Pancreas (tissue), 10 donors: ENCODE results near the gene FMO1. TPM values are rescaled to one million over a fixed set of nuclear protein-coding genes. Genes with fewer than 3 reads are reported as not detected.

Experiments
- ATAC-seq, 4 donors: fragments of 200-7000 bp; cut with Tn5 transposase; one replicate each; pipeline versions ENCODE4 v1.8.0 to v1.9.1; 2020; ENCODE audit warnings: mild to moderate bottlenecking in 4 of 4, moderate library complexity in 4 of 4
- DNase-seq, 6 donors: peaks; one replicate each; pipeline ENCODE4 v3.0.0-alpha.2; 2020
- FAIRE-seq: peaks from 2 replicates; lab custom pipeline; 2012; peaks lifted over from hg19 to GRCh38; lab: Jason Lieb, UNC
- H3K27ac ChIP-seq, 4 donors: fragments of 200-600 bp; sonication (generic); 1 replicate in 3 of 4; 2 replicates in 1 of 4; pipeline versions ENCODE4 v1.5.0 to v1.8.0; 2020
- H3K27me3 ChIP-seq, 4 donors: fragments of 200-600 bp; one replicate each; pipeline ENCODE4 v1.8.0; 2021
- H3K36me3 ChIP-seq, 3 donors: fragments of 200-600 bp; sonication (generic) in 1 of 3; one replicate each; pipeline versions ENCODE4 v1.5.0 to v1.8.0; 2020 to 2021
- H3K4me1 ChIP-seq, 3 donors: fragments of 200-600 bp; one replicate each; pipeline ENCODE4 v1.8.0; 2021
- H3K4me3 ChIP-seq, 4 donors: fragments of 200-600 bp; sonication (generic) in 2 of 4; one replicate each; pipeline versions ENCODE4 v1.5.0 to v1.8.0; 2020 to 2021
- H3K9me3 ChIP-seq, 4 donors: fragments of 200-600 bp; one replicate each; pipeline ENCODE4 v1.8.0; 2021
- WGBS, 2 donors: extraction: QIAGEN DNeasy Blood & Tissue Kit; methylation state at CpG; one replicate each; pipeline ENCODE4 v1.1.7; 2013; 5-methylcytosine and 5-hydroxymethylcytosine counted together
- intact Hi-C, 3 donors: fragments of 100-400 bp; cut with DNase I; formaldehyde crosslinking; loops; one replicate each; pipeline versions ENCODE4 v1.11.1 to v1.14.2; 2022
- polyA plus RNA-seq, 2 donors: library from polyadenylated mRNA; stranded (reverse); fragments of 200-250 nt; gene quantifications; one replicate each; pipeline ENCODE4 v1.2.3, GENCODE V29; 2013
- total RNA-seq, 6 donors: library from RNA; stranded (reverse); fragmentation: NEBNext Ultra II Directional in 4 of 6; extraction: Animal tissue kit (Norgen Biotek cat#: 25700) in 4 of 6; gene quantifications; one replicate each; pipeline versions ENCODE4 v1.2.1 to v1.2.4, GENCODE V29; 2021 to 2023
- TF ChIP-seq, protein P1 (sequence below), 4 donors: fragments of 200-600 bp; sonication (generic) in 3 of 4; IDR thresholded peaks; one replicate each; pipeline versions ENCODE4 v1.5.0 to v1.8.0; 2021; ENCODE audit warnings: antibody characterized with exemption in 4 of 4
- donor health status: healthy with polysubstance abuse.
- donor health status: DM: no; HTN: no; CAD: no; lungs with moderate emphysema.
- donor health status: DM: no; HTN: no; CAD: no.
- donor health status: control.
- donor health status: control.
- donor health status: Bipolar disorder and iron deficiency.
- donor health status: DM: yes; HTN: yes; CAD: no.
- donor health status: DM: no; HTN: no; CAD: no.
- donor health status: DM: no; HTN: no; CAD: no.
- donor health status: DM: yes; HTN: yes; CAD: no.

FMO1 gene
- total and polyA plus RNA-seq, 8 donors: 0.37 to 5.4 (median 1.4) TPM

DNA sequence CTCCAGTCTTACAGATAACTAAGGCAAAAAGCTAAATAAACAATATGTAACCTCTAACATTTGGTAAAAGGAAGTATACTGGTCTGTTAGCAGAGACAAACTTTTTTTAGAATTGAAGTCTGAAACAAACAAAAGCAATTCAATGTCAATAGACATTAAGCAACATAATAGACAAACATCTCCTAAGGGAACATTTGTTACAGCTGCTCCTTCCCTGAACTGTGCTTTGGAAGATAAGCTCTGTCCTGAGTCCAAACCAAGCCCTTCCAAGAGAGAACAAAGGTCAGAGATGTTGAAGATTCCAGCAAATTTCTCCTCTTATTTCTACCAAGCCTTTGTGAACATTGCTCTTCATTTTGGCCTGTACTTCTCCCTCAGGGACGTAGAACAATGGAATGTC is 37.9 kb upstream of the FMO1 start:
- Histone ChIP-seq H3K36me3 (no peaks in the 10 kb centered on the region), H3K27ac (no peak overlapping the region), H3K9me3 (no peaks in the 10 kb centered on the region), H3K4me1 (peaks cover 0 to 17% (median 11%) of the 10 kb centered on the region in 3 donors), H3K4me3 (no peak overlapping the region), H3K27me3 (no peaks in the 10 kb centered on the region)
- TF ChIP-seq, protein P1, sequence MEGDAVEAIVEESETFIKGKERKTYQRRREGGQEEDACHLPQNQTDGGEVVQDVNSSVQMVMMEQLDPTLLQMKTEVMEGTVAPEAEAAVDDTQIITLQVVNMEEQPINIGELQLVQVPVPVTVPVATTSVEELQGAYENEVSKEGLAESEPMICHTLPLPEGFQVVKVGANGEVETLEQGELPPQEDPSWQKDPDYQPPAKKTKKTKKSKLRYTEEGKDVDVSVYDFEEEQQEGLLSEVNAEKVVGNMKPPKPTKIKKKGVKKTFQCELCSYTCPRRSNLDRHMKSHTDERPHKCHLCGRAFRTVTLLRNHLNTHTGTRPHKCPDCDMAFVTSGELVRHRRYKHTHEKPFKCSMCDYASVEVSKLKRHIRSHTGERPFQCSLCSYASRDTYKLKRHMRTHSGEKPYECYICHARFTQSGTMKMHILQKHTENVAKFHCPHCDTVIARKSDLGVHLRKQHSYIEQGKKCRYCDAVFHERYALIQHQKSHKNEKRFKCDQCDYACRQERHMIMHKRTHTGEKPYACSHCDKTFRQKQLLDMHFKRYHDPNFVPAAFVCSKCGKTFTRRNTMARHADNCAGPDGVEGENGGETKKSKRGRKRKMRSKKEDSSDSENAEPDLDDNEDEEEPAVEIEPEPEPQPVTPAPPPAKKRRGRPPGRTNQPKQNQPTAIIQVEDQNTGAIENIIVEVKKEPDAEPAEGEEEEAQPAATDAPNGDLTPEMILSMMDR (IDR thresholded peaks at IDR 0.05): no peak
- 15 to 36% methylated on average over 1 of the region's 1 CpG for WGBS, 2 donors
- no peak for FAIRE-seq
- intact Hi-C loops: no loop called here
- ATAC-seq: peak; percentile 77 to 93 (median 78)
- DNase-seq: no peak

DNA sequence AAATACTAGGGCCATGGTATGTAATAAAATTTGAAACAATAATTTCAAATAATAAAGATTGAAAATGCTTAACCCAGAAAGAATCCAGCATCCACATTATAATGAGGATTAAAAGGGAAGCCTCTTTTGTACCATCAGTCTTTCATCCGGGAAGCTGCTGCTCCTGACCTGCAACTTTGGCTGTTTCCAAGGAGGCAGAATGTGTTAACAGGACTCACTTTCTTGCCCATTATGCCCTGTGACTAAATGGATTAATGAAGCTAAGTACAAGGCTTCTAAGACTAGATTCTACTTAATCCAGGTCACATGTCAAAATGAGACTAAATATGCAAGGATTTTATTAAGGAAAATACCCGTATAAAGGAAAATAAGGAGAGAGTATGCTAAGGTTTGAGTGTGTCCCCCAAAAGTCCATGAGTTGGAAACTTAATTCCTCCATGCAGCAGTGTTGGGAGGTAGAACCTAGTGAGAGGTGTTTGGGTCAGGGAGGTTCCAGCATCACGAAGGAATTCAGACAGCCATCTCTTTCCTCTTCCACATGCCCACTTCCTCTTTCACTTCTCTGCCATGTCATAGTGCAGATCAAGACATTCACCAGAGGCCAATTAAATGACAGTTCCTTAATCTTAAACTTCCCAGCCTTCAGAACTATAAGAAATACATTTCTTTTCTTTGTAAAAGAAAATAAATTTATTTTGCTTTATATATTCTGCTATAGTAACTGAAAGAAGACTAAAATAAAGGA is 35.5 kb upstream of the FMO1 start:
- no peaks in the 10 kb centered on the region for H3K27me3 ChIP-seq
- no peak for FAIRE-seq
- WGBS, 2 donors: 89% methylated on average over 3 of the region's 3 CpGs
- DNase-seq: no peak
- ATAC-seq: peak in 2 of 4 donors; percentile 50 to 51
- H3K9me3 ChIP-seq: no peaks in the 10 kb centered on the region
- TF ChIP-seq, protein P1 (IDR thresholded peaks at IDR 0.05): no peak
- no peak overlapping the region for H3K4me3 ChIP-seq
- H3K4me1 ChIP-seq: peaks cover 0 to 17% (median 11%) of the 10 kb centered on the region in 3 donors
- intact Hi-C loops: no loop called here
- no peak overlapping the region for H3K27ac ChIP-seq
- H3K36me3 ChIP-seq: no peaks in the 10 kb centered on the region

DNA sequence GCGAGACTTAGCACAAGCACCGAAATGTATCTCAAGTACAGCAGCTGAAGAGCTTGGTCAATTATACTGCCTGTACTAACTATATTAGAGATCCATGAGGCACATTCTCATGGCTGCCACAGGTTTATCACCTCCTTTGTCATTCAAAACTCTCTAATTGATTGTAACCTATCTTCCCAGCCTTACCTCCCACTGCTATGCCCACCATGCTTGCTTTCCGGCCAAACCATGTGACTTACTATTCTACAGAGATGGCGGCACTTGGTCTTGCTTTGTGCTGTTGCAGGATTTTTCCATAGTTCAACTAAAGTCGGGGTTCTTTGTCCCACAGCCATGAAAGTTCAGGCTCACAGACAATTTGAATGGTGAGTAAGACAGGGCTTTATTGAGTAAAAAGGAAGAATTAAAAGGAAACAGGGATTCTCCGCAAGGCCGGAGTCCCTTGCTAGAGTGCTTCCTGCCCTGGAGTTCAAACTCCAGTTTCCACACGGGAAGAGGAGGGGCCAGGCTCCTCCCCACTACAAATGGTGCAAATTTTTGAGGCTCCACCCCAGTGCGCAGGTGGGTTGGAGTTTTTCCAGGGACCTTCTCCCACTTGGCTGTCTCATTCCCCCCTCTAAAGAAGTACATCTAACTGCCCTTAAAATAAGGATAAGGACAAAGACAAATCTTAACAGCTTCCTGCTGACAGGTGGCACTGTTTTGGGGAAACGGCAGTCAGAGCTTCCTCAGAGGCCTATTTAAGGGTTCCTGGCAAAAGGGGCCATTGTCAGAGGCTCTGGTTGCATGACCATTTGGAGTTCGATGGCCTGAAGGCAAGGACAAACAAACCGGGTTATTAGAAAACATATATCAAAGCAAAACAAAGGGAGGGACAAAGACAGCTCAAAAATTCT is 34.5 kb upstream of the FMO1 start:
- ATAC-seq: no peak
- 74 to 75% methylated on average over 12 of the region's 12 CpGs for WGBS, 2 donors
- FAIRE-seq: no peak
- no peaks in the 10 kb centered on the region for H3K36me3 ChIP-seq
- TF ChIP-seq, protein P1 (IDR thresholded peaks at IDR 0.05): no peak
- peaks cover 0 to 20% (median 16%) of the 10 kb centered on the region in 3 donors for H3K4me1 ChIP-seq
- no peak overlapping the region for H3K4me3 ChIP-seq
- no peaks in the 10 kb centered on the region for H3K9me3 ChIP-seq
- no peak overlapping the region for H3K27ac ChIP-seq
- intact Hi-C loops: no loop called here
- no peak for DNase-seq
- H3K27me3 ChIP-seq: no peaks in the 10 kb centered on the region

DNA sequence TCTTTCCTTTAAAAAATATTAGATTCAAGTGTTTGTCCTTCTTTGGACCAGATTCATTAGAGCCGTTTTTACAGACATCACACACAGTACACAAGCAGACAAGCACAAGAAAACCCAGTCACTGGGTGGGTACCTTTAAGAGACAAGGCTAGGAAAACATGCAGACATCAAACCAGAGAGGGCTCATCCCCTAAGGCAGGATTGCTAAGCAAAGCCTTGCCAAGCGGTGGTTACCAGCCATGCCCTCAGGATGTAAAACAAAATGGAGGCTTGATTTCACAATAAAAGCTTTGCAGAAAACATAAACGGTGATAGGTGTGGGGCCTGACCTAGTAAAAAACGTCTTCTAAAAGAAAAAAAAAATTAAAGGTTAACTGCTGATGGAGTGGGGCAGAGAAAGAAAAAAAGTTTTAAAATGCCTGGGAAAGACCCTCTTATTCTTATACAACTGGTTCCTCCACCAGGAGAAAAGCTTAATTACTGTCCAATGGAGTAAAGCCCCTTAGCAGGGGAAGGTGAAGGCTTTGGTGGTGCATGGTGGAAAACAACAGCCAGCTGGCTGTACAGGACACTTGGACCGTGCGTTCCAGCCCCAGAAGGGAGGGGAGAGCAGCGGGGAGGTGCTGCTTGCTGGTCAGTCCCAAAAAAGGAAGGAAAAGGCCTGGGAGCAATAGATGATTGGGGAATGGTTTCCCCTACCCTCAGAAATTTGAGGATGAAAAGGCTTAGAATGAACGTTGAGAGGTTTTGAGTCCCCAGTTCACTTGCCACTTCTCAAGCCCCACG is 30.4 kb upstream of the FMO1 start:
- ATAC-seq (no peak), DNase-seq (no peak), FAIRE-seq (no peak)
- H3K4me1 ChIP-seq: peaks cover 0 to 12% (median 10%) of the 10 kb centered on the region in 3 donors
- no peak overlapping the region for H3K4me3 ChIP-seq
- TF ChIP-seq, protein P1 (IDR thresholded peaks at IDR 0.05): no peak
- 75% methylated on average over 9 of the region's 9 CpGs for WGBS, 2 donors
- H3K27me3 ChIP-seq: no peaks in the 10 kb centered on the region
- no peaks in the 10 kb centered on the region for H3K9me3 ChIP-seq
- intact Hi-C loops: no loop called here
- no peak overlapping the region for H3K27ac ChIP-seq
- H3K36me3 ChIP-seq: no peaks in the 10 kb centered on the region
